Stimulated activated CD8-positive, alpha-beta memory T cell treated with anti-CD3 and anti-CD28 coated beads, Interleukin-4, amount 100 ng/mL, for 24 hours (primary cell): ENCODE measurements around the gene GPR17.

Experiments used
- DNase-seq: peaks from one replicate; pipeline ENCODE4 v3.0.0-alpha.2; 2020; ENCODE audit warnings: low read depth

The GPR17 gene

DNA sequence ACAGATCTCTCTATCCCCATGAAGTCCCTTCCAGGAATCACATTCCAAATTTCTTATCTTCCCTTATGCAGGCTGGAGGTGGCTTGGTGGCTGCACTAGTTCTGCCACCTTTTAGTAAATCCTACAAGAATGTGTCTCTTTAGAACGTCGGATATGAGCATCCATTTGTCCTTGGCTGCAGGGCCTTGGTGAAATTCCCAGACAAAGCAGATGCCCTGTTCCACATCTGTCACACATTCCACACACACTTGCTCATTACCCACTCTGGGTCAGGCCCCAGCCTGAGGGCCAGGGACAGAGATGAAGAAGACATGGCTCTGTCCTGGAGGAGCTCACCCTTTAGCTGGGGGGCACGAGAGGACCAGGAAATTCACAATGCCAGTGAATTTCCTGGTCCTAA is 31.2 kb upstream of the GPR17 start:
- DNase-seq = no peak

DNA sequence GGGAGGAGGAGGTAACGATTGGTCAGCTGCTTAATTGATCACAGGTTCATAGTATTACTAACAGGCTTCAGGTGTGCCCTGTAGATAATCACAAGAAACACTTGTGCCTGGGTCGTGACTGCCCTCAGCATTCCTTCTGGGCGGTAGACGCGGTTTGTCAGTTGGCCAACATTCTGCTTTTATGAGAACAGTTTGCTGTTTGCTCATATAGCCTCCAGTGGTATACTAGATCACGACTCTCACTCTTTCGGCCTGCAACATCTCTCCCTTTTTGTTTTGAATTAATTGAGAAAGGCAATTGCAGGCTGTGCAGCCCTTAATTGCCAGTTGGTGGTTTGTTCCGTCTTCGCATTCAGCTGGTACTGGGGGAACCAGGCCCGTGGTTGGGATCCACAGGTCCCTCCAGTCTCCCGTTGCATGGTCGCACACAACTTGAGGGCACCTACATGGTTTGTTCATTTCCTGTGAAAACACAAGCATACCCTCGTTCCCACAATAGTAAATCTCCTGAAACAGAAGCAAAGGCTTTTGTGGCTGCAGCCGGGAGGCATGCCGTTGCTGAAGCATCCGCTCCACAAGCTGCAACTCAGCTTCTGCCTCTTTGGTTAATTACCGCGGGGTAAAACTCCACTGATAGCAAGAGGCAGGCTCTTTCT is 30.3 kb upstream of the GPR17 start:
- no peak for DNase-seq

DNA sequence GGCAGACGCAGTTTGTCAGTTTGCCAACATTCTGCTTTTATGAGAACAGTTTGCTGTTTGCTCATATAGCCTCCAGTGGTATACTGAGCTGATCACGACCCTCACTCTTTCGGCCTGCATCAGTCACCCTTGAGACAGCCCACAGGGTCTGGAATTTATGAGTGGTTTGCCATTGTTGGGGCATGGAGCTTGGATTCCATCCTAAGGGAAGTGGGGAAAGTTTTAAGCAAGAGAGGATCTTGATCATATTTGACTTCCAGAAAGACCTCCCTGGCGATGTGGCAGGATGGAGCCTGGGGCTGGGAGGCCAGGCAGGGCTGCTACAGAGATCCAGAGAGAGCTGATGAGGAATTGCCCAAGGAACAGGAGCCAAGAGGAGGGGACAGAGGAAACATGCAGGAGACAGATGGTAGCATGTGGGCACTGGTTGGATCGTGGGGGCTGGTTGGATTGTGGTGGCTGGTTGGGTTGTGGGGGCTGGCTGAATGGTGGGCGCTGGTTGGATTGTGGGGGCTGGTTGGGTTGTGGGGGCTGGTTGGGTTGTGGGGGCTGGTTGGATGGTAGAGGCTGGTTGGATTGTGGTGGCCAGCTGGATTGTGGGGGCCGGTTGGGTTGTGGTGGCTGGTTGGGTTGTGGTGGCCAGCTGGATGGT is 27.3 kb upstream of the GPR17 start:
- no peak for DNase-seq

DNA sequence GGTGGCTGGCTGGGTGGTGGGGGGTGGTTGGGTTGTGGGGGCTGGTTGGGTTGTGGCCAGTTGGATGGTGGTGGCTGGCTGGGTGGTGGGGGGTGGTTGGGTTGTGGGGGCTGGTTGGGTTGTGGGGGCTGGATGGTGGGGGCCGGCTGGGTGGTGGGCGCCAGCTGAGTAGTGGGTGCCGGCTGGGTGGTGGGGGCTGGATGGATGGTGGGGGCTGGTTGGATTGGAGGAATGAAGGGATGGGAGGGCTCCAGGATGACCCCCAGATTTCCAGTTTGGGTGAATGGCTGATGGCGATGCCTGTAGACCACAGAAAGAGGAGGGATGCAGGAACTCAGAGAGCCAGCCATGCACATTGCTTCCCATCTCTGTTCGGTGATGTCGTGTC is 26.8 kb upstream of the GPR17 start:
- no peak for DNase-seq

DNA sequence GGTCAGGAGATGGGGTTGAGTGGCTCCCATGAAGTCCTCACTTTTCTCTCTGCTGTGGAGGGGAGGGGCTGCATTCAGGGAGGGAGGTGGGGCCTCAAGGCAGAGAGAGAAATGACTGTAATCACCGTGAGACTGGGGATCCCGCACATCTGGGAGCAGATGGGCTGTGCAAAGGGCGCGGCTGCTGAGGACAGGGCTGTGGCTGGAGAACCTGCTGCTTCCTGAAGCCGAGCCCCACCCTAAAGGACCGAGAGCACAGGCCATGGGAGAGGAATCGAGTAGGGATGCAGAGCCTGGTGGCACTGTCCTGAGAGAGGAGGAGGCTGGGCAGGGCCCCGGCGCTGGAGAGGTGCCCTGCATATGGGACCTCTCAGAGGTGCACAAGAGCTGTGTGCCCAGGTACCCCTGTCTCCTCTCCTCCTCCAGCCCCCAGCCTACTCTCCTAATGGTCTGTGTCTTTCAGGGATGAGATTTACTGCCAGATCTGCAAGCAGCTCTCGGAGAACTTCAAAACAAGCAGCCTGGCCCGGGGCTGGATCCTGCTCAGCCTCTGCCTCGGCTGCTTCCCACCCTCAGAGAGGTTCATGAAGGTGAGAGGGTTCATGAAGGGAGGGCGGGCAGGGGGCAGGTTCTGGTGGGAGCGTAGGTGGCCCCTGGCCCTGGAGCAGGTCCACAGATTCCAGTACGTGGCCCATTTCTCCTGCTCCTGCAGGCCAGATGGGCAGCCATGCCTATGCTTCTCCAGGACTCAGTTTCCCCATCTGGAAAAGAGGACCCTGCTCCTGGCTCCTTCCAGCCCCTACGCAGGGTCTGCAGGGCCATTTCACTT is 25.9 kb upstream of the GPR17 start:
- no peak for DNase-seq

DNA sequence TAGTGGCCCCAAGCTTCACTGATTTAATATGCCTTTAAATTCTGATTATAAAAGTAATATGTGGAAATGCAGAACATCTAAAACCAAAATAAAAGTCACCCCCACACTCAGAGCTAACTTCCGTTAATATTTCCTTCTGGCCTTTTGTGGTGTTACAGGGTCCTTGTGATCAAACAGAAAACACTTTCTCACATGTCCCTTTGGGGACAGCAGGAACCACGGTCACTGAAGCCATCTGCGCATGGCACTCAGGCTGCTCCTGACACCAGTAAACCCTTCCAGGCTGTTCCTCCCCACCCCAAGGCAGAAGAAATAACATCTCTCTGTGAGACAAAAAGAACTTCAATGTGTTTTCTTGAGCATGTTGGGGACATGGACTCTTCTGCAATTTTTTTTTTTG is 25.1 kb upstream of the GPR17 start:
- DNase-seq = no peak

DNA sequence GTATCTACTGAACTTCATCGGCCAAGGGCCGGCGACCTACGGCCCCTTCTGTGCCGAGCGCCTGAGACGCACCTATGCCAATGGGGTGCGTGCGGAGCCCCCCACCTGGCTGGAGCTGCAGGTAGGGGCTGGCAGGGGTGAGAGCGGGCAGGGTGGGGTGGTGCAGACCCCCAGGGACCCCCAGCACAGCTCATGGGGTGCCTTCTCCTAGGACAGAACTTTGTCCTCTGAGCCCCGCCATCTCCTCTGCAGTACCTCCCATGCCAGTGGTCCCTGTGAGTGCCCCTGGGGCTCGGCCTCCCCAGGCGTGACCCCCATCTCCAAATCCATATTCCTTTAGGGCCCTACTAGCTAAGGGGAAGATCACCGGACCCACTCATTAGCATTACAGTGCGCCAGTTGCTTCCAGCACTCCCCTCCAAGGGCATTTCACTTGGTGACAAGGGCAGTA is 23.9 kb upstream of the GPR17 start:
- no peak for DNase-seq

DNA sequence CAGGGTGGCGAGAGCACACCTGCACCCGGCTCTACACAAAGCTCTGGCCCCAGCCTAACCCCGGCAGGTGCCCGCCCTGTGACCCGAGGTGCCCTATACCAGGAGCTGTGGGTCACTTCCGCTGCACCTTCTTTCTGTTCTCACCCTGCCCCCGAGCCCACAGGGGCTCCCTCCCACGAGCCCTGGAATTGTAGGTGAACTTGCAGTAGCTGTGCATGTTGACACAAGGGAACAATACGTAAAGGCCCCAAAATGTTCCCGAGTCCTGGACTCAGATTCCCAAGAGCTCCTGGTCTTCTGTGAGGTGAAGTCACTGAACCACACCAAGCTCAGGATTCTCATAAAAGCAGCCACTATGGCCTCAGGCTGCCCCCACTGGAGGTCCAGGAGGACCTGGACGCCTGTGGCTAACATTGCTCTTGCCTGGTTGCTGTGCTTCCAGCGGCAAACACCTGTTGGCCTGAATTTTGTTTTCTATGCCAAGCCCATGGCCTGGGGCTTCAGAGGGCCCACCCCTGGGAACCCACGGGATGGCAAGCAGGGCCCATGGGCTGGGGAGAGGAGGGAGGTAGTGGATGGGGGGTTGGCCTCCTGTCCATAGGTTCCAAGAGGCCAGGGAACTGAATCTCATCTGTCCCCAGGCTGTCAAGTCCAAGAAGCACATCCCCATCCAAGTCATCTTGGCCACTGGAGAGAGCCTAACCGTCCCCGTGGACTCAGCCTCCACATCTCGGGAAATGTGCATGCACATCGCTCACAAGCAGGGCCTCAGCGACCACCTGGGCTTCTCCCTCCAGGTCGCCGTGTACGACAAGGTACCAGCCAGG is 23.2 kb upstream of the GPR17 start:
- no peak for DNase-seq

DNA sequence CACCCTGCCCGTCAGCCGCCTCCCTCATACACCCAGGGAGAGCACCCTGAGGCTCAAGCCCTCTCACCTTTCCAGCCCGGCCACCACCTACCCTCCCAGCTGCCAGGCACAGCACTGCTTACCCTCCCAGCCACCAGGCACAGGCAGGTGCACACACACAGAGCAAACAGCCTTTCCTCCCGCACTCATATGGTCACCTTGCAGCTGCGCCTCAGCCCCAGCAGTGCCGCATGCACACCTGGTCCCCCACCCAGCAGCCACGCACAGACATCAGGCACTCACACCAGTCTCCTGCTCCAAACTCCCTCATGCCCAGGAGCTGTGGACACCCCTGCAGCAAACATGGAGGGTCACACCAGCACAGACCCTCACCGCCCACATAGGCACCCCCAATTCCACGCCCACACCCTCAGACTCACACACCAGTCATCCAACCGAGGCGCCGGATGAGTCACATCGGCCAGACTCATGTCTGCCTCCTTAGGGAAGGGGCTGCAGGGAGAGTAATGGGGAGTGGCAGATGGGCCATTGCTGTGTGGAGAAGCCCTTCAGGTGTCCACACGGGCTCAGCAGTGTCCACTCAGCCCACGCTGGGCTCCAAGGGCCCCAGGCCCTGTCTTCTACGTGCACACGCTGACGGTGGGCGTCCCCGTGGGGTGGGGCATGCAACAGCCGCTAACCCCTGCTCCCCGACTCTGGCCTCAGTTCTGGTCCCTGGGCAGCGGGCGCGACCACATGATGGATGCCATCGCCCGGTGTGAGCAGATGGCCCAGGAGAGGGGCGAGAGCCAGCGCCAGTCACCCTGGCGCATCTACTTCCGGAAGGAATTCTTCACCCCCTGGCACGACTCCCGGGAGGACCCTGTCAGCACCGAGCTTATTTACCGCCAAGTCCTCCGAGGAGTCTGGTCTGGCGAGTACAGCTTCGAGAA is 22.3 kb upstream of the GPR17 start:
- DNase-seq = no peak

DNA sequence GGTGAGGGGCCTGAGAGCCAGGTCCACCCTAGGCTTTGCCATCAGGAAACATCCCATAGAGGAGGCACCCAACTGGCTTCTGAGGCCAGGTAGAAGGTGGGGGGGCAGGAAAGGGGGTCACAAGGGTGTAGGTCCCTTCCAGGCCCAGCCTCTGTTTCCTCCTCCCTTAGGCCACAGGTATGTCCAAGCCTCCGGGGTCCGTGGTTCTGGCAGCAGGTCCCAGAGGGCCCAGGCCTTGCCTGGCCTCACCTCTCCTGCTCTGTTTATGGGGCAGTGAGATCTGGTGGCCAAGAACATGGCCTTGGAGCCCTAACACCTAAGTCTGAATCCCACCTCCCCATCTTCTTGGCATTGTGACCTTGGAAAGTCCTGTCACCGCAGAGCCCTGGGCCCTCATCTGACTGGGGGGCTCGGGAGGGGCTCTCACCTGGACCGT is 21.6 kb upstream of the GPR17 start:
- DNase-seq = no peak

DNA sequence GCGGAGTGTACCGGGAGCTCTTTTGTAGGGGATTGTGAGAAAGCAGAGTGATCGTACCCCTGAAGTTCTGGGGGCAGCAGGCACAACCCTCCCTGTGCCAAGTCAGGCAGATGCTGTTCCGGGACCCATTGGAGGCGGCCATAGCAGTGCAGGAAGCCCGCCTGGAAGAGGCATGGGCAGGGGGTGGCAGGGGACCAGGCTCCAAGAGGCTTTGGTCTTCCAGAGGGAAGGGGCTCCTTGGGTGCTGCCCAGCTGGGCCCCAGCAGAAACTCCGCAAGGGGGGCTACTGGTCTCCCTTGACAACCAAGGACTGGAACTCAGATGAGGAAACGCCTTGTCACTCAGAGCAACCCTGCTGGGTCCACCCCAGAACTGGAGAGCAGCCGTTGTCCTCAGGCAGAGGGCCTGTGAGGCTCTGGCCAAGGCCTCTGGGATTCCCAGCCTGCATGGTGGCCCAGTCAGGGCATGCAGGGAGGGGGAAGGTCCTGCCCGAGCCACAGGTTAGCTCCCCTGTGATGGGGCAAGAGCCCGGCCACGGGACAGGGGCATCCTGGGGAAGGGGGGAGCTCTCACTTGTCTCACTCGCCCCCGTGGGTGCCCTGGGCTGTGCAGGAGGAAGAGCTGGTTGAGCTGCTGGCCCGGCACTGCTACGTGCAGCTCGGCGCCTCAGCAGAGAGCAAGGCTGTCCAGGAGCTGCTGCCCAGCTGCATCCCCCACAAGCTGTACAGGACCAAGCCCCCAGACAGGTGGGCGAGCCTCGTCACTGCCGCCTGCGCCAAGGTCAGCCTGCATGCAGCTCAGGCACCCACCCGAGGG is 21.0 kb upstream of the GPR17 start:
- DNase-seq = no peak

DNA sequence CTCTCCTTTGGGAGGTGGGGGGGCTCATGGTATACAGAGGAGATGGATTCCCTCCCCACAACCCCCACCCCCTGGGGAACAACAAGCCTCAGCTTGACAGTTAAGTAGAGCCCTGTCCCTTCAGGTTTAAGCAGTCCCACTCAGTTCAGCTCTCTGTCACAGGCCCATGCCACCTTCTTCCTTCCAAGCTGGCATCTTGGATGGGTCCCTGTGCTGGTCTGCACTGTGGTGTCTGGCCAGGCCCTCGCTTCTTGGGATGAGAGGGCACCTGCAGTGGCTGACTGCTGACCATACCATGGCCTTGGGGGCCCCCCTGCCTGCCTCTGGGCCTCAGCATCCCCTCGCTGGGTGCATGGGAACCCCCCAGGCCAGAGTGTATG is 20.4 kb upstream of the GPR17 start:
- no peak for DNase-seq

DNA sequence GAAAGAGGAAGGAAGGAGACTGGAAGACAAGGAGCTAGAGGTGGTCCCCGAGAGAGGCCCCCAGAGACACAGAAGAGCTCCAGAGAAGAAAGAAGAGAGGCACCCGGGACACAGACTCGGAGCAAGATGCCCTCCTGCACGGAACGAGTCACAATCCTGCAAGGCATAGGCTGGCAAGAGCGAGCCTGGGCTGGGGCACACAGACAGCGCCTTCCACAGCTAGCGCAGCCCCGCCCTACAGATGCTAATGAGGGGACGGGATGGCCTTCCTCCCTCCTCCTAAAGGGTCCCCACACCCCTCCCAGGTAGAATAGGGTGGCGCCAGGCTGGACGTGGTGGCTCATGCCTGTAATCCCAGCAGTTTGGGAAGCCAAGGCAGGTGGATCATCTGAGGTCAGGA is 19.8 kb upstream of the GPR17 start:
- no peak for DNase-seq

DNA sequence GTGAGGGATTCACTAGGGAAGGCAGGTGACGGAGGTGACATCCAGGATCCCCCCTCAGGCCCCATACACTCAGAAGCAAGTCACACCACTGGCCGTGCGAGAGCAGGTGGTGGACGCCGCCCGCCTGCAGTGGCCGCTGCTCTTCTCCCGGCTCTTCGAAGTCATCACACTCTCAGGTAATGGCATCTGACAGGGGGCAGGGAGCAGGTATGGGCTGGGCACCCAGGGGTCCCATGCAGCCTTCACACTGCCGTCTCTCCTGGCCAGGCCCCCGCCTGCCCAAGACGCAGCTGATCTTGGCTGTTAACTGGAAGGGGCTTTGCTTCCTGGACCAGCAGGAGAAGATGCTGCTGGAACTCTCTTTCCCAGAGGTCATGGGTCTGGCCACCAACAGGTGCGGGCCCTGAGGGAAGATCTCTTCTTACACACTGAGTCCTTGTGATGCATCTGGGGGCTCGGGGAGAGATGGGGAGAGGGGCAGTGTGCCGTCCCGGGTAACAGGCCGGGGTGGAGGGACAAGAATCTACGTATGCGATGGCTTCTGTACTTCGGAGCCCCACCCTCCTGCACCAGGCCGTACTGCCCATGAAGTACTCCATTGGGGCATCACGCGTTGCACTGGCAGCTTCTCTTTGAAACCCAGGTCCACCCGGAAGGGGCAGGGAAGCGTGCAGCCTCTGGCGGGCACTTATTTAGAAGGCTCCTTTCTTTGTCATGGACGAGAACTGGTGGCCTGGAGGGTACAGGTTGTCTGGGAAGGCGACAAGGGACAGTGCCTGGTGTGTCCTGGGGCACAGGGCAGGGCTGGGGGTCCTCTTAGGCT is 18.8 kb upstream of the GPR17 start:
- DNase-seq = no peak

DNA sequence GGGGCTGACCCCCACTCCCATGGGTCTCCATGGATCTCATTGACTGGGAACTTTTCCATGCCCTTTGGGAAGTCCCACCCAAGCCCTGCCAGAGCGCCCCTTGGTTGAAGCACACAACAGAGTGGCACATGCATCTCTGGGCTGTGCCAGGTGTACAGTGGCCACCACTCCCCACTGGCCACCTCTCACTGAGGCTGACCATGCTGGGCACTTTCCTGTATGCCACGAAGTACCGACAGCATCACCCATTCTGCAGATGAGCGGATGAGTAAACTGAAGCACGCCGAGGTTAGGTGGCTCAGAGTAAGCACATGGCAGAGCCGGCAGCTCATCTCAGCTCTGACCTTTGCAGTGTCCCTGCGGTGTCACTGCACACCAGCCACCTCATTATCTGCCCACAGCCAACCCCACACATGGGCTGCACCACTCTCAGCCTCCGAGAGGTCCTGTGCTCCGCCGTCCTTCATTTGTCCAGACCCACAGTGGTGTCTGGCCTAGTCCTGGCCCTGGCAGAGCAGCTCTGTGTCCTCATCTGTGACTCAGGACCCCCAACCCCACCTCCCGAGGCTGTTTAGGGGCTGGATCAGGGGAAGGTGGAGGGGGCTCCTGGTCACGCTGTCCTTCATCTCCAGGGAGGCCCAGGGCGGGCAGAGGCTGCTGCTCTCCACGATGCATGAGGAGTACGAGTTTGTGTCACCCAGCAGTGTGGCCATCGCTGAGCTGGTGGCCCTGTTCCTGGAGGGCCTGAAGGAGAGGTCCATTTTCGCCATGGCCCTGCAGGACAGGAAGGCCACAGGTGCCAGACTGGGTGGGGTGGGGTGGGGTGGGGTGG is 18.0 kb upstream of the GPR17 start:
- DNase-seq = no peak

DNA sequence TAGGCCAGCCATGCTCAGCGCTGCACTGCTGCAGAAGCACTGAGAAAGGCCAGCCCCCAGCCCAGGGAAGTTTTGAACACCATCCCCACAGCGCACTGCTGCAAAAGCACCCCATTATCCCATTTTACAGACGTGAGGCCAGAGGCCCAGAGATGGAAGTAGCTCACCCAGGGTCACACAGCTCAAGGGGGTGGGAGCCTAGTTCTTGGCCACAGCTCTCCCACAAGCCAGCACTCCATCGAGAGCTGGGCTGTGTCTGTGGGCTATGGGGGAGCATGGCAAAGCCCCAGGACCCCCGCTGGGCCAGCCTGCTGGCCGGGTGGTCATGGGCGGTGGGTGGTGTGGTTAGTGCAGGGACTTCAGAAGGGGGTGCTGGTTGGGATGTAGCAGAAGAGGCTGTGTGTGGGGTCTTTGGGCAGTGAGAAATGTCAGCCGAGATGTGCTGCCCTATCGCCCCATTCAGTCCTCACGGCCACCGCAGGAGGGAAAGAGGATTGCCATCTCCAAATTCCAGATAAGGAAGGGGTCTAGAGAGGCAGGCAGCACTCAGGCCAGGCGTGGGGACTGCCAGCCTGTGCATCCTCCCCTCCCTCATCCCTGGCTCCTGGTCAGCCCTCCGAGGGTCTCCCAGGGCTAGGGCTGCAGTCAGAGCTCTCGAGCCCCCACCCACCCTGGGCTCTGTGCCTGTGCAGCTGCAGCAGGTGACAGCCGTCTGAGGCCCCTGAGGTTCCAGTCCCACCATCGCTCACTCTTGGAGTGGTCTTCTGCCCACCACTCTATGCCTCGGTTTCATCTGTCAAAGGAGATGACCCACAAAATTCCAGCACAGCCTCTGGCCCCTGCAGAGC is 17.0 kb upstream of the GPR17 start:
- DNase-seq = no peak

DNA sequence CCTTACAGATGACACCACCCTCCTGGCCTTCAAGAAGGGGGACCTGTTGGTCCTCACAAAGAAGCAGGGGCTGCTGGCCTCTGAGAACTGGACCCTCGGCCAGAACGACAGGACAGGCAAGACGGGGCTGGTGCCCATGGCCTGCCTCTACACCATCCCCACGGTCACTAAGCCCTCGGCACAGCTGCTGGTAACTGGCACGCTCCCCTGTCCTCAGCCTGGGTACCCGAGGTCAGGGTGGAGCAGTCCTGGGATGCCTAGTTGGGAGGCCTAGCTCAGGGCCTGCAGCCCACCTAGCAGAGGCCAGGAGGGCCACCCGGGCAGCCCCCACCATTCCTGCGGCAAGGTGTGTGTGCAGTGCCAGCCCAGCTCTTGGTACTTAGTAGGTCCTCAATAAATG is 16.3 kb upstream of the GPR17 start:
- no peak for DNase-seq
